IMR-90 (cell line): ENCODE data around the gene PYCR2. TPM values are rescaled to one million over a fixed set of nuclear protein-coding genes. Genes with fewer than 3 reads are reported as not detected.

ENCODE experiments used
- ATAC-seq: fragments of 200-7000 bp; cut with Tn5 transposase; 2 replicates; pipeline ENCODE4 v1.9.1; 2020; ENCODE audit warnings: low read depth, mild to moderate bottlenecking, moderate library complexity
- BruUV-seq: library from RNA; stranded (reverse); fragments of 400-500 nt; replicated peaks from 2 replicates; lab custom pipeline; 2021; lab: Mats Ljungman, UMichigan
- CTCF ChIA-PET: fragments of 300-600 bp; formaldehyde crosslinking; extraction: SDS; loops from one replicate; lab custom pipeline; 2021; ENCODE audit warnings: antibody characterized with exemption; lab: Yijun Ruan, JAX
- POLR2A ChIA-PET: fragments of 300-600 bp; sonication (Branson Sonifier 250); formaldehyde crosslinking; loops from one replicate; lab custom pipeline; 2022; ENCODE audit warnings: antibody characterized with exemption; ENCODE audit not compliant: unreplicated experiment; lab: Charles Lee
- DNase-seq: peaks from one replicate; pipeline ENCODE4 v3.0.0; 2013
- H2AFZ ChIP-seq: replicated peaks from 2 replicates; pipeline ENCODE3; 2013; ENCODE audit warnings: low read length, mild to moderate bottlenecking; ENCODE audit not compliant: poor library complexity
- H2AK5ac ChIP-seq: 2 replicates; pipeline ENCODE4 v1.6.1; 2013; ENCODE audit warnings: low read depth, low read length, inconsistent platforms
- H2AK9ac ChIP-seq: replicated peaks from 2 replicates; pipeline ENCODE3; 2013; ENCODE audit warnings: mild to moderate bottlenecking, low read depth, low read length, moderate library complexity; ENCODE audit not compliant: poor library complexity
- H2BK120ac ChIP-seq: 2 replicates; pipeline ENCODE4 v1.6.1; 2013; ENCODE audit warnings: low read depth, low read length, inconsistent platforms
- H2BK15ac ChIP-seq: 3 replicates; pipeline ENCODE4 v1.6.1; 2013; ENCODE audit warnings: low read depth, low read length, inconsistent platforms
- H2BK20ac ChIP-seq: 2 replicates; pipeline ENCODE4 v1.6.1; 2013; ENCODE audit warnings: low read depth, mild to moderate bottlenecking, inconsistent platforms, low read length, moderate library complexity
- H2BK5ac ChIP-seq: 2 replicates; pipeline ENCODE4 v1.6.1; 2013; ENCODE audit warnings: mild to moderate bottlenecking, low read depth, low read length, inconsistent platforms; ENCODE audit not compliant: poor library complexity, severe bottlenecking
- H3K14ac ChIP-seq: replicated peaks from 2 replicates; pipeline ENCODE4 v1.6.1; 2013; ENCODE audit warnings: low read depth, low read length, inconsistent platforms
- H3K18ac ChIP-seq: 2 replicates; pipeline ENCODE4 v1.6.1; 2013; ENCODE audit warnings: low read depth, low read length, control low read depth
- H3K23ac ChIP-seq: 2 replicates; pipeline ENCODE4 v1.6.1; 2013; ENCODE audit warnings: low read depth, low read length, inconsistent platforms
- H3K27ac ChIP-seq: 2 replicates; pipeline ENCODE4 v1.5.1; 2013; ENCODE audit warnings: mild to moderate bottlenecking, control low read depth, low read length; ENCODE audit not compliant: insufficient read depth
- H3K27me3 ChIP-seq: 2 replicates; pipeline ENCODE4 v1.6.1; 2013; ENCODE audit warnings: low read length; ENCODE audit not compliant: control insufficient read depth, insufficient read depth
- H3K36me3 ChIP-seq: 2 replicates; pipeline ENCODE4 v1.6.1; 2013; ENCODE audit warnings: low read length, mixed read lengths; ENCODE audit not compliant: control insufficient read depth, insufficient read depth
- H3K4ac ChIP-seq: 2 replicates; pipeline ENCODE4 v1.6.1; 2013; ENCODE audit warnings: low read depth, low read length, inconsistent platforms
- H3K4me1 ChIP-seq: 2 replicates; pipeline ENCODE4 v1.6.1; 2013; ENCODE audit warnings: low read length, mixed read lengths; ENCODE audit not compliant: control insufficient read depth, insufficient read depth
- H3K4me2 ChIP-seq: 2 replicates; pipeline ENCODE4 v1.6.1; 2013; ENCODE audit warnings: low read depth, mild to moderate bottlenecking, control low read depth, low read length, moderate library complexity
- H3K4me3 ChIP-seq: 2 replicates; pipeline ENCODE4 v1.5.1; 2013; ENCODE audit warnings: low read depth, mild to moderate bottlenecking, control low read depth, low read length, moderate library complexity; ENCODE audit not compliant: insufficient read depth
- H3K56ac ChIP-seq: 2 replicates; pipeline ENCODE4 v1.6.1; 2013; ENCODE audit warnings: low read length, inconsistent platforms; ENCODE audit not compliant: insufficient read depth; ENCODE audit errors: extremely low read depth
- H3K79me1 ChIP-seq, 2 experiments: 2 replicates each; pipeline ENCODE4 v1.6.1; 2013; ENCODE audit warnings: low read length in 2 of 2, inconsistent platforms in 1 of 2, low read depth in 1 of 2
- H3K9ac ChIP-seq: 2 replicates; pipeline ENCODE4 v1.6.1; 2013; ENCODE audit warnings: low read depth, low read length, control low read depth
- H3K9me1 ChIP-seq: 2 replicates; pipeline ENCODE4 v1.6.1; 2013; ENCODE audit warnings: low read length, inconsistent platforms; ENCODE audit not compliant: insufficient read depth
- H3K9me3 ChIP-seq: 2 replicates; pipeline ENCODE4 v1.6.1; 2013; ENCODE audit warnings: low read length; ENCODE audit not compliant: control insufficient read depth, insufficient read depth
- H4K20me1 ChIP-seq: 2 replicates; pipeline ENCODE4 v1.6.1; 2013; ENCODE audit warnings: low read length, inconsistent platforms; ENCODE audit not compliant: insufficient read depth
- H4K5ac ChIP-seq: 2 replicates; pipeline ENCODE4 v1.6.1; 2013; ENCODE audit warnings: mild to moderate bottlenecking, low read depth, low read length, control low read depth
- H4K8ac ChIP-seq, 2 experiments: 2 replicates each; pipeline ENCODE4 v1.6.1; 2013; ENCODE audit warnings: low read depth in 2 of 2, low read length in 2 of 2, control low read depth in 1 of 2, inconsistent platforms in 1 of 2
- H4K91ac ChIP-seq: 2 replicates; pipeline ENCODE4 v1.6.1; 2013; ENCODE audit warnings: low read depth, low read length, inconsistent platforms; ENCODE audit not compliant: insufficient read depth
- MAFK ChIP-seq: IDR thresholded peaks from 2 replicates; pipeline ENCODE4 v1.6.1; 2012; ENCODE audit warnings: low read depth, low read length, improper control_type of control experiment
- WGBS, 2 experiments: methylation state at CpG; one replicate each; pipeline versions ENCODE4 v1.1.5 to v1.1.7; 2013; ENCODE audit warnings: missing lambda C conversion rate in 2 of 2; ENCODE audit not compliant: insufficient read length in 1 of 2; ENCODE audit errors: extremely low coverage in 2 of 2; 5-methylcytosine and 5-hydroxymethylcytosine counted together
- dilution Hi-C: fragments of 300-500 bp; cut with HindIII; formaldehyde crosslinking; loops from one replicate; pipeline ENCODE4 v1.14.3; 2018; ENCODE audit warnings: low sequenced_read_pairs; ENCODE audit not compliant: unreplicated experiment
- in situ Hi-C: fragments of 300-500 bp; cut with MboI; formaldehyde crosslinking; loops from 3 replicates; pipeline ENCODE4 v1.14.3; 2019; ENCODE audit warnings: low sequenced_read_pairs, inconsistent platforms, mixed read lengths
- intact Hi-C: fragments of 100-400 bp; cut with micrococcal nuclease; formaldehyde crosslinking; loops from 2 replicates; pipeline ENCODE4 v1.10.0; 2022
- polyA plus RNA-seq, 3 experiments: library from polyadenylated mRNA; depleted of rRNA; stranded (reverse); fragments of >200 nt; gene quantifications; 2 replicates each; pipeline ENCODE4 v1.2.3, GENCODE V29; 2012; ENCODE audit warnings: low replicate concordance in 1 of 3
- total RNA-seq: library from RNA; depleted of rRNA; stranded (reverse); fragments of >200 nt; gene quantifications from 2 replicates; pipeline ENCODE4 v1.2.3, GENCODE V29; 2012

The PYCR2 gene
- total and polyA plus RNA-seq, 2 of the 4 experiments (the other 2 are of a cell fraction) = 34.4 to 68.1 TPM

- POLR2A ChIA-PET = interaction anchor here (0.6 kb wide), 1 partner anchor 401 kb away, joined by 3 read pairs; no protein-coding TSS in a partner anchor
- no CpG with 5 or more reads among the region's 6 CpGs for WGBS, 2 experiments
- no peak overlapping the region for H2AK5ac ChIP-seq
Measured at GRCh38 chr1:225906467-225906866, 17.6 kb downstream of the PYCR2 start.

More at GRCh38 chr1:225906467-225906866, 17.6 kb downstream of the PYCR2 start:
- Histone ChIP-seq H3K23ac (no peak overlapping the region), H4K5ac (no peak overlapping the region), H3K56ac (no peak overlapping the region), H3K27ac (no peak overlapping the region), H3K36me3 (no peaks in the 10 kb centered on the region), H2AK9ac (no peak overlapping the region), H3K4me2 (no peak overlapping the region), H2BK5ac (no peak overlapping the region), H3K14ac (no peak overlapping the region), H4K20me1 (no peaks in the 10 kb centered on the region), H2AFZ (no peak overlapping the region), H4K8ac (no peak overlapping the region), H2BK15ac (no peak overlapping the region), H2BK20ac (no peak overlapping the region), H3K4me1 (peaks cover 1% of the 10 kb centered on the region; the same call in 1 of the 2 replicates), H4K91ac (no peak overlapping the region), H2BK120ac (no peak overlapping the region), H3K9me1 (no peaks in the 10 kb centered on the region), H3K27me3 (peaks cover 3% of the 10 kb centered on the region; the same call in 1 of the 2 replicates), H3K4me3 (no peak overlapping the region), H3K18ac (no peak overlapping the region), H3K79me1 (no peaks in the 10 kb centered on the region), H3K9ac (no peak overlapping the region), H3K4ac (no peak overlapping the region), H3K9me3 (no peaks in the 10 kb centered on the region)
- dilution Hi-C loops = no loop called here
- intact Hi-C loops = no loop called here
- no peak for DNase-seq
- no TSS peak for BruUV-seq
- ATAC-seq = no peak
- CTCF ChIA-PET = interaction anchor here (1.0 kb wide), 1 partner anchor 432 kb away, joined by 3 read pairs; no protein-coding TSS in a partner anchor
- in situ Hi-C loops = no loop called here
- TF ChIP-seq MAFK = no peak
